Measurements from ENCODE around the gene PARL.

Gene PARL

DNA sequence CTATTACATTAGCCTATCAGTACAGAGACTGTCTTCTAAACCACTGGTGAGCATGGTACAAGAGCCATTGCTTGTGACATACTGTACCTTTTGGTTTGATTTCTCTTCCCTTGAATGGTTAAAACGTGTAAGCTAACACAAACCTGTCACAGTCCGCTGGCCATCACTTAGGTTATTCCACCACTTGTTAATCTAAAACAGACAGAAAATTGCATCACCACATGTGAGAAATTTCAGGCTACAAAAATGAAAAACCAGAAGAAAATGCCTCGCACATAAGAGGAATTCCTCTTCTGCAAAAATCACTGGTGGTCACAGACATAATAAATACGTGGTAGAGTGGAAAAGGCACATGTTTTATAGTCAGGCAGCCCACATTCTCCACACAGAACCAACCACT is 22.1 kb downstream of the PARL start:
- TF ChIP-seq, protein P1, sequence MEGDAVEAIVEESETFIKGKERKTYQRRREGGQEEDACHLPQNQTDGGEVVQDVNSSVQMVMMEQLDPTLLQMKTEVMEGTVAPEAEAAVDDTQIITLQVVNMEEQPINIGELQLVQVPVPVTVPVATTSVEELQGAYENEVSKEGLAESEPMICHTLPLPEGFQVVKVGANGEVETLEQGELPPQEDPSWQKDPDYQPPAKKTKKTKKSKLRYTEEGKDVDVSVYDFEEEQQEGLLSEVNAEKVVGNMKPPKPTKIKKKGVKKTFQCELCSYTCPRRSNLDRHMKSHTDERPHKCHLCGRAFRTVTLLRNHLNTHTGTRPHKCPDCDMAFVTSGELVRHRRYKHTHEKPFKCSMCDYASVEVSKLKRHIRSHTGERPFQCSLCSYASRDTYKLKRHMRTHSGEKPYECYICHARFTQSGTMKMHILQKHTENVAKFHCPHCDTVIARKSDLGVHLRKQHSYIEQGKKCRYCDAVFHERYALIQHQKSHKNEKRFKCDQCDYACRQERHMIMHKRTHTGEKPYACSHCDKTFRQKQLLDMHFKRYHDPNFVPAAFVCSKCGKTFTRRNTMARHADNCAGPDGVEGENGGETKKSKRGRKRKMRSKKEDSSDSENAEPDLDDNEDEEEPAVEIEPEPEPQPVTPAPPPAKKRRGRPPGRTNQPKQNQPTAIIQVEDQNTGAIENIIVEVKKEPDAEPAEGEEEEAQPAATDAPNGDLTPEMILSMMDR (IDR thresholded peaks at IDR 0.05), result no peak
- Histone ChIP-seq H3K27ac (no peak overlapping the region), H3K4me3 (no peak overlapping the region)
- DNase-seq (ENCODE audit: low spot score), result no peak

DNA sequence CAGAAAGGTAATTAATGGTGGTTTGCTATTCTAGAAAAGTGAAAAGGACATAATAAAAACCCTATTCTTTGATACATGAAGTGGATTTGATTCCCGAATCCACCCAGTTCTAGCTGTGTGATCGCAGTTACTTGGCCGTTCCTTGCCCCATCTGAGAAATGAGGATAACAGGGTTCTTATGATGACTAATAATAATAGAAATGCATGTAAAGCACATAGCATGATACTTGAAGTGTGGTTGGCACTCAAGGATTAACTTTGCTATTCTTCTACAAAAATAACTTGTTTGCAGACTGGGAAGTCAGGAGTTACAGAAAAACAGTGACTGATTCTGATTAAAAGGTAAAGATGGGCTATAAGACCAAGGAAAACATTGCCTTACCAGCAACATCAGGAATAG is 26.8 kb downstream of the PARL start:
- DNase-seq (ENCODE audit: low spot score), result no peak
- TF ChIP-seq, protein P1 (IDR thresholded peaks at IDR 0.05), result no peak
- Histone ChIP-seq H3K4me3 (no peak overlapping the region), H3K27ac (no peak overlapping the region)

DNA sequence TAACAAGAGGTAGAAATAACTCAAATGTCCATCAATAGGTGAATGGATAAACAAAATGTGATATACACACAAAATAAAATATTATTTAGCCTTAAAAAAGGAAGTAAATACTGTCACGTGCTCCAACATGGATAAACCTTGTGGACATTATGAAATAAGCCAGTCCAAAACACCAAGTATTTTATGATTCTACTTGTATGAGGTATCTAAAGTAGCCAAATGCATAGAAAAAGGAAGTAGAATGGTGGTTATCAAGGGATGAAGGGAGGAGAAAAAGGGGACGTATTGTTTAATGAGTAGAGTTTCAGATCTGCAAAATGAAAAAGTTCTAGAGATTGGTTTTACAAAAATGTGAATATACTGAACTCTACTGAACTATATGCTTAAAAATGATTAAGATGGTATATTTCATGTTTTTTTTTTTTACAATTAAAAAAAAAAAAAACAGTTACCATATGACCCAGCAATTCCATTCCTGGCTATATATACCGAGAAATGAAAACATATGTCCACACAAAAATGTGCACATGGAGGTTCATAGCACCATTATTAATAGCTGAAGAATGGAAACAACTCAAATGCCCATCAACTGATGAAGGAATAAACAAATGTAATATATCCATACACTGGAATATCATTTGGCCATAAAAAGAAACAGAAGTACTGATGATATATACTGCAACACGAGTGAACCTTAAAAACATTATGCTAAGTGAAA is 30.2 kb downstream of the PARL start:
- DNase-seq (ENCODE audit: low spot score), result no peak
- TF ChIP-seq, protein P1 (IDR thresholded peaks at IDR 0.05), result no peak
- no peak overlapping the region for H3K27ac ChIP-seq
- no peak overlapping the region for H3K4me3 ChIP-seq

DNA sequence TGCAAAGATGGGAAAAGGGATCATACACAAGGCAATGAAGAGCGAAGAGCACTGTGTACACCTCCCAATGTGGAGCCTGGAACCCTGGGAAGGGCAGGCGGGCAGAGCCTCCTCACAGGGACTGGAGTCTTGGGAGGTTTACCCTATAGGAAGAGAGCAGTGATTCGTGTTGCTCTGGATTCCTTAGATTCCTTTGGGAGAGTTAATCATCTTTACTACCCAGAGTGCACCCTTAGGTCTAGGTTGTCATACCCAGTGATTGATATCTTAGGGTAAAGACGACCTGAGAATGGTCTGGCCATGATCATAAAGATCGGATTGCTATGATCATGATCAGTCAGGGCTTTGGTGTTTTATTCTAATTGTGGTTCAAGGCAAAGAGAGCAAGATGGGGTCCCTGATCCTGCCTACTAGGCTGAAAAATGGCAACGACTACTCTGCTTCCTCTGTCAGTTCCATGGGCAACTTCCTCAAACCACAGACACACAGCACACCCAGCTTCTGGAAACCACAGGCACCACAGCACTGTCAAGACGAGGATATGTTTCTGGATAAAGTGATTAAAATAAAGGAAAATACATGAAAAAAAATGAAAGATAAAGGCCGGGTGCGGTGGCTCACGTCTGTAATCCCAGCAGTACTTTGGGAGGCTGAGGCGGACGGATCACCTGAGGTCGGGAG is 38.9 kb downstream of the PARL start:
- H3K27ac ChIP-seq, result no peak overlapping the region

DNA sequence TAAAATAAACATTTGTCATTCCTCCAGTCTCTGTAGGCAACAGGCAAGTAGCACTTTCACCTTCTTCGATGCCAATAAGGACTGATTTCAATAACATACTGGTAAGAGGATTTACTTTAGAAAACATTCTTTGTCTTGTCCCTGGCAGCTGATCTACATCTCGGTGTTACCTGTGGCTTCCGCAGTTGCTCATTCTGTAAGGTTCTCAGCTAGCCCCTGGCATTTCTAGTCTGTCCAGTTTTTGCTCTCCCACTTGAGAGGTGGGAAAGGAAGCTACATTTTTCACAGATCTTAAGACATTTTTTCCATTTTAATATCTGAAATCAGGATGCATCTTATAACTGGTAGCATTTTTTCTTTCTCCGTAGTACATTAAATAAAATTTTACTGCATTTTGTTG is 39.6 kb downstream of the PARL start:
- H3K27ac ChIP-seq, result no peak overlapping the region
- no peak overlapping the region for H3K4me3 ChIP-seq
- TF ChIP-seq, protein P1 (IDR thresholded peaks at IDR 0.05), result no peak
- no peak for DNase-seq (ENCODE audit: low spot score)

More for the DNA sequence above, 38.9 kb downstream of the PARL start:
- no peak for DNase-seq (ENCODE audit: low spot score)
- no peak overlapping the region for H3K4me3 ChIP-seq
- TF ChIP-seq, protein P1 (IDR thresholded peaks at IDR 0.05), result no peak

DNA sequence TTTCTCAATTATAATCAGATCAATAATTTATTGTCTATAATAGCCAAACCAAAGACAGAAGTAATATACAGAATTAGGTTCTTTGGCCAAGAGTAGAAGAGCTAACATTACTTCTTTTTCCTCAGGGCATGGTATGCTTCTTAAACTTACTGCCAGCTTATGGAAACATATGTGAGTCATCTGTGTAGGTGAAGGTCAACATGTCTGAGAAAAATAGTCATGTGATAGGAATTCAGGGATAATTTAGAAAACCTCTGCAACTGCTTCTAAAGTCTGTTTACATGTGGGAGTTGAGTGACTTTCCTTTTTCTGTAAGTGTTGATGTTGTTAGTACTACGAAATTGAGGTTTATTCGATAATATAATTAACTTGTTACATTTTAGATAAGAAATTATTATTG is 40.1 kb downstream of the PARL start:
- Histone ChIP-seq H3K27ac (no peak overlapping the region), H3K4me3 (no peak overlapping the region)
- no peak for DNase-seq (ENCODE audit: low spot score)
- TF ChIP-seq, protein P1 (IDR thresholded peaks at IDR 0.05), result no peak

DNA sequence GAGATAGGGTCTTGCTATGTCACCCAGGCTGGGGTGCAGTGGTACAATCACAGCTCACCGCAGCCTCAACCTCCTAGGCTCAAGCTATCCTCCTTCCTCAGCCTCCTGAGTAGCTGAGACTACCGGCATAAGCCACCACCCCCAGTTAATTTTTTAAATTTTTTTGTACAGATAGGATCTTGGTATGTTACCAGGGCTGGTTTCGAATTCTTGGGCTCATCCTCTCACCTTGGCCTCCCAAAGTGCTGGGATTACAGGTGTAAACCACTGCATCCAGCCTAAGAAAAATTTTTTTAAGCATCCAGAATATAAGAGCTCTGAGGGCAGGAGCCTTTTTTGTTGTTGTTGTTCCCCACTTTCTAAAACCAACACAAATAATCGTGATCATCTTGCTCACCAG is 44.9 kb downstream of the PARL start:
- Histone ChIP-seq H3K4me3 (no peak overlapping the region), H3K27ac (no peak overlapping the region)
- TF ChIP-seq, protein P1 (IDR thresholded peaks at IDR 0.05), result no peak
- no peak for DNase-seq (ENCODE audit: low spot score)

Data from coronary artery (tissue), 2 donors.